ENCODE data around the gene SRP19.
"Not testable (repeated sequence)": the region's sequence is repeated elsewhere in the genome, so short reads cannot be mapped to it uniquely, and the experiment has no call there.

Gene SRP19

DNA sequence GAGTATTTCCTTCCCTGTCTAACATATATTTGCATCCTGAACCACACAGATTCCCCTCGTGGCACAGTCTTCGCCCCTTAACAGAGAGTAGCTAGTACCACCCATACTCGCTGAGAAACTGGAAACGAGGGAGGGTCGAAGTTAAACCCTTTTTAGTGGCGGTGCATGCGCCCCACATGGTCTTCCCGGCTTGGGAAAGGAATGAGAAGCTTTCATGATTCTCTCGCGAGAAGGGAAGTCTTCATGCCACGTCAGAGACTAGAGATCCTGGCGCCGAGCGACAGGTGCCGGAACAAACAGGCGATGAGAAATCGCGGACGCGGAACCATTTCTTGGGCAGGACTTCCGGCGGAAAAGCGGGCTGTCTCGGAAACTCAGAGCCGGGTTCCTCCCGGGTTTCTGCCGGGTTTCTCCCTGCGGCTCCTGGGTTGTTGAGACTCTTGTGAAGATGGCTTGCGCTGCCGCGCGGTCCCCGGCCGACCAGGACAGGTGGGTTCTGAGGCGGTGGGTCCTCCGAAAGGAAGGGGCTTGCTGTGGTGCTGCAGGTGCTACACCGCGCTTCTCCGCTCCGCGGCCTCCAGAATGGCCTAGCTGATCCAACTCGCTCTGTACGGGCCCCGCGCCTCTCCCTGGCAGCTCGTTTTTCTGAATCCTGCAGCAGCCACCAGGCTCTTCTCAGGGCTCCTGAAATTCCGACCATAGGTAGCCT, at the start of gene SRP19:
SRP19 (plus strand) TSS at position 359 of the 709 bp plus-strand sequence; CDS start at position 449, 90 bp downstream.
- DNase-seq (ENCODE audit: low read depth): peak; percentile 82

DNA sequence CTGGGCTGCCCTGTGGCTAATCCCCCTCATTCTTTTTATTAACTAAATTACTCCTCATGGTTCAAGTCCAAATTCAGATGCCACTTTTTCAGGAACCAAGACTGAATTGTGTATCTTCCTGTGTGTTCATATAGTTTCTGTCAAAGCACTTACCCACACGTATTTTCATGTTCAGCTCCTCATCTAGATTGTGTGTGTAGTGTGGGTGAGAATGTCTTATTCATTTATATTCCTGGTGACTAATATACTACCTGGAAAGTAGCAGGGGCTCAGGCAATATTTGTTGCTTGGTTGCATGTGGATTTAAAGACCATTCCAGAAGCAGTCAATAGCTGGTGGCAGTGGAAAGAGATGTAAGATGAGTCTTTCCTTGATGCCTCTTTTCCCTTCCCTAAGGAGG, 48.5 kb upstream of the SRP19 start:
- DNase-seq (ENCODE audit: low read depth): no peak

DNA sequence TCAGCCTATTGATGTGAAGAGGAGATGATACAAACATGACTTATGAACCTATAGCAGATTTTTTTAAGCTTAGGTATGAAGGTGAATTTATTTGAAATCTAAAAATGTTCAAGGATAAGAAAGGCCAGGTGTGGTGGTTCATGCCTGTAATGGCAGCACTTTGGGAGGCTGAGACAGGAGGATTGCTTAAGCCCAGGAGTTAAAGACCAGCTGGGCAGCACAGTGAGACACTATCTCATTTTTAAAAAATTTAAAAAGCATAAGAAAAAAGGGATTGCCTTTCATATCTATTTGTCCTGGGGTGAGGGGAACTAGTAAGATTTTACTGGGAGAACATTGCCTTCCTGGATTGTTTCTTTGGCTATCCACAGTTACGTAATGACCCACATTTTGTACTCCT, 40.8 kb upstream of the SRP19 start:
- no peak for DNase-seq (ENCODE audit: low read depth)

DNA sequence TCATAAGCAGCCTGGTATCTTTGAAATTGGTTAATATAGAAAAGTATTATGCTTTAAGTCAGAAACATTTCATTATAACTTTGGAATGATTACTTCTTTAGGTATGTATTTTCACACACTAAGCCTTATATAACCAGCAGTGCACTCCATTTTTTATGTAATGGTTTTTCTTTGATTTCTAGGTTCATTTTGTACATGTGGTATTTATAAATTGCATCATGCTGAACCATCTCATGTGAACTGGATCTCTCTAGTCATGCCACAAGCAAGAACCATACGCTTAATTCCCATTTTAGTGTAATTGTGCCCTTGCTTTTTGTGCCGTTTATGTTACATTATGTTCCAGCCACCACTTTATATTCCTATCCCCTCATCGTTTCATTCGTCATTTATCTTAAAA, 38.6 kb upstream of the SRP19 start:
- no peak for DNase-seq (ENCODE audit: low read depth)

DNA sequence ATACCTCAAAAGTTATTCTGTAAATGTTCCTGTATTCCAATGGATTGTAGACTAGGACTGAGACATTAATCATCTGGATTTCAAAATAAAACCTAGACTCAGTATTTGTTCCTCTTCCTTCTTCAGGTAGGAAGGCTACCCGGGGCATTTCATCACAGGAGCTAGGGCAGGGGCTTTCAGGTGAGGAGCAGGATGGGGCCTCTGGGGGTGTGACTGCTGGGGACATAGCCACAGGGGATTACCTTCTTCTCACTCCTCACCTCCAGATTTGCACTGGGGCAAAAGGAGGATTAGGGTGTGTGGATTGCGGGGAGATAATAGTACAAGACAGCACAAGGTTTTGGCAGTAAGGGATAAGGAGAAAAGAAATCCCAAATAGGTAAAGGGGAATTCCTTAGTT, 37.9 kb upstream of the SRP19 start:
- no peak for DNase-seq (ENCODE audit: low read depth)

DNA sequence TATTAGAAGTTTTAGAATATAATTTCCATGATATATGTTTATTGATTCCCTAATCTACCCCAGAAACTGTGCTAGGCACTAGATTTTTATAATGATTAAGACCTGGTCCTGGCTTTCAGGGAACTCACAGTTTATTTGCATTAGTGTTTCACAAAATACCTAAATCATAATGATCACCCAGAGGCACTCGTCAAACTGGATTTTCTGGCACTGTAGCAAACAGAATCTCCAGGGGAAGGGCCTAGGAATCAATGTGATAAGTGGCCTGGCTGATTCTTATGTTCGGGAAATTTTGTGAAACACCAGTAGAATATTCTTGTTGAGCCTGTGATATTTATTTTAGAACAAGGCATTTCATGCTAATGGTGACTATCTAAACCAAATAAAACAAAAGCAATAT, 37.4 kb upstream of the SRP19 start:
- no peak for DNase-seq (ENCODE audit: low read depth)

DNA sequence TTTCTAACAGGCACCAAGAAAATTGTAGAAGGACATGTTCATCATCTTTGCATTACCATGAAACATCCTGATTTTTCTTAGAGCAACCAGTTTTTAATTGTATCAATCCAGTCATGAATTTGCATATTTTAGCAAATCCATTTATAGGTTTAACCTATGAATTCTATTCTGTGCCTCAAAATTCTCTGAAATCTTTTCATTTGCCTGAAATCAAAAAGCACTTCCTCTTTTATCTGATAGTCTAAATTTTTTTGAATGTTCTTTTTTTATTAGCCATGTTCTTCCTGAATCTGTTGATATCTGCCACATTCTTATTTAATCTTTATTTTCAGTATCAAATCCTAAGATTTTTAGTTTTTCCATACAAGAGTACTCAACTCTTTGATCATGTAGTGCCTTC, 36.9 kb upstream of the SRP19 start:
- DNase-seq (ENCODE audit: low read depth): no peak

DNA sequence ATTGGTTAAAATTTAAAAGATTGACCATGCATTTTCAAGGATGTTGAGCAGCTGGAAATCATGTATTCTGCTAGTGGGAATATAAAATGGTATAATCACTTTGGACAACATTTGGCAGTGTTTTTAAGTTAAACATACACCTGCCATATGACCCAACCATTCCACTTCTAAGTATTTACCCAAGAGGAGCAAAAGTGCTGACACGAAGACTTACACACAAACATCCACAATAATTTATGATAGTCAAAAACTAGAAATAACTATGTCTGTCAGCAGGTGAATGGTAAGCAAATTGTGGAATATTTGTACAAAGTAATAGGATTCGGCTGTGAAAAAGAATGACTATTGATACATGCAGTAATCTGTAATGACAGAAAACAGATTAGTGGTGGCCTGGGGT, 30.7 kb upstream of the SRP19 start:
- no peak for DNase-seq (ENCODE audit: low read depth)

DNA sequence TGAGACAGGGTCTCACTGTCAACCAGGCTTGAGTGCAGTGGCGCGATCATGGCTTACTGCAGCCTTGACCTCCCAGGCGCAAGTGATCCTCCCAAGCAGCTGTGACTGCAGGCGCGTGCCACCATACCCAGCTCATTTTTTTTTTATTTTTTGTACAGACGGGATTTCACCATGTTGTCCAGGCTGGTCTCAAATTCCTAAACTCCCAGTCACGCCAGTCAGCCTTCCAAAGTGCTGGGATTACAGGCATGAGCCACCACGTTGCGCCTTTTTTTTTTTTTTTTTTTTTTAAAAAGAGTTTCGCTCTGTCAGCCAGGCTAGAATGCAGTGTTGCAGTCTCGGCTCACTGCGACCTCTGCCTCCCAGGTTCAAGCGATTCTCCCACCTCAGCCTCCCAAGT, 27.1 kb upstream of the SRP19 start:
- DNase-seq (ENCODE audit: low read depth): no peak

DNA sequence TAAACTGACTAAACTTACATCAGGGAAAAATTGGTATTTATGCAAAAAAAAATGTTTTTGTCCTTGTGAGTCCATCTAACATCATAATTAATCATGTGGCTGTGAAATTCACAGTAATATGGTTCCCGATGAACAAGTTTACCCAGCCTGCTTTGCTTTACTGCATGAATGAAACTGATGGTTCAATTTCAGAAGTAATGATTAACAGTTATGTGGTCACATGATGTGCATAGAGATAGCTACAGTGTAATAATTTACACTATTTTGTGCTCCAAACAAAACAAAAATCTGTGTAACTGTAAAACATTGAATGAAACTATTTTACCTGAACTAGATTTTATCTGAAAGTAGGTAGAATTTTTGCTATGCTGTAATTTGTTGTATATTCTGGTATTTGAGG, 16.6 kb upstream of the SRP19 start:
- DNase-seq (ENCODE audit: low read depth): no peak

DNA sequence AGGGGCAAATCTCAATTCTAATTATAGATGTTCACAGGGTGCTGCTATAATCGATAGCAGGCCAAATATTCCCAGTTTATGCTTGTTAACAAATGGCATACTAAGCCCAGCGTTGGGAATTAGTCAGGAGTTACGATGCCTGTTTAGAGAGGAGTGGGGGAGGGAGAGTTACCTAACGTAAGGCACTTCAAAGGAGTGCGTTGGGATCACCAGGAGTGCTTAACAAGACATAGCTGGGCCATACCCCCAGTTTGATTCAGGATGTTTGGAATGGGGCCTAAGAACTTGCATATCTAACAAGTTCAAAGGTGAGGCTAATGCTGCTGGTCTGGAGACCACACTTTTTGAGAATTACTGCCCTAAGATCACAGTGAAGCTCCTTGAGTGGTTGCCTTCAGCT, 14.5 kb upstream of the SRP19 start:
- no peak for DNase-seq (ENCODE audit: low read depth)

DNA sequence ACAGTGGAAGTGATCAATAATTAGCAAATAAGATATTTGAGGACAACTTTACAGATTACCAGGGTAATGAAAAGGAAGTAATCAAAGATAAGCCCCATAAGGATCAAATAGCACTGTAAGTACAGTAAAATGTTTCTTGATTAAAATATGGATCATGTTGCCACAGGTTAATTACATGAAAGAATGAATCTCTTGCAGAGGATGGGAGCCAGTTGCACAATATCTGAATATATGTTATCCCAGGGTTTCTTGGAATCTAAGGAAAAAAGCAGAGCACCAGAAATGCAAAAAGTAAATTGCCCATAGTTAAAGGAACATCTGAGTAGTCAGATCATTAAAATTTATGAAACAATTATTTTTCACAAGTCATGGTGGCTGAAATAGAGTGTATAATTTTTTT, 13.8 kb upstream of the SRP19 start:
- no peak for DNase-seq (ENCODE audit: low read depth)

DNA sequence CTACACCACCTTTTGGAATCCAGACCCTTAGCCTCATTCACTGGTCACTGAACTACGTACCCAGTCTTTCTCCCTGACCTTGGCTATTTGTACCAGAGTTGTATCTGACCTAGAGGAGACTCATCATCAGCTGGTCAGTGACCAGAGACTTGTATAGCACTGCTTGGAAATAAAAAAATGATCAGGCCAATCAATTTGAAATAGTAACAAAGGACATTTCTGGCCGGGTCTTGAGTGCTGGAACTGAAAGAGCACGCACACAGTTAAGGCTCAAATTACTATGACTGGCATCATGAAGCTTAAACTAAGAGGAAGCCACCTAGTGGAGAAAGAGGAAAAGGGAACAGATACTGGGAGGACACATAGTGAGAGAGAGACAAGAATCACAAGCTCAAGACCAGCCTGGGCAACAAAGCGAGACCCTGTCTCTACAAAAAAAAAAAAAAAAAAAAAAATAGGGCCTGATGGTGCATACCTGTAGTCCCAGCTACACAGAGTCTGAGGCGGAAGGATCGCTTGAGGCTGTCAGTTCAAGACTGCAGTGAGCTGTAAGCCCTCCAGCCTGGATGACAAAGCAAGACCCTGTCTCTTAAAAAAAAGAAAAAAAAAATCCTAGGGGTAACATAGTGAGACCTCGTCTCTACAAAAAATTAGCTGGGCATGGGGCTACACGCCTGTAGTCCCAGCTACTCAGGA, 12.8 kb upstream of the SRP19 start:
- no peak for DNase-seq (ENCODE audit: low read depth)

DNA sequence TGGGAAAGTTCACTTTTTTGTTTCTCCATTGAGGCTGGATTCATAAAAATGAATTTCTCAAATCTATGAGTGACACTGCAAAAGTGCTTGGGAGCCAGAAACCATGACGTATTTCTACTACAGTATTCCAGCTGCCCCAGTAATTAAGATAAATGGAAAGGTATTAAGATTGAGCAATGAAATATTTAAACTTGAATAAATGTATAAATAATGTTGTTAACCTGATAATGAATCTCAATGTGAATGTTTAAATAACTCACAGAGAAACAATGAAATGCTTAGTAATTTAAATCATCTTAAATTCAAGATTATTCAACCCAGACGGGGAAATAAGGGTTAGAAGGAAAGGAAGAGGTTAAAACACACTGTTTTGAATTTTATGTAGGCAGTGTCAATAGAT, 11.2 kb upstream of the SRP19 start:
- no peak for DNase-seq (ENCODE audit: low read depth)

DNA sequence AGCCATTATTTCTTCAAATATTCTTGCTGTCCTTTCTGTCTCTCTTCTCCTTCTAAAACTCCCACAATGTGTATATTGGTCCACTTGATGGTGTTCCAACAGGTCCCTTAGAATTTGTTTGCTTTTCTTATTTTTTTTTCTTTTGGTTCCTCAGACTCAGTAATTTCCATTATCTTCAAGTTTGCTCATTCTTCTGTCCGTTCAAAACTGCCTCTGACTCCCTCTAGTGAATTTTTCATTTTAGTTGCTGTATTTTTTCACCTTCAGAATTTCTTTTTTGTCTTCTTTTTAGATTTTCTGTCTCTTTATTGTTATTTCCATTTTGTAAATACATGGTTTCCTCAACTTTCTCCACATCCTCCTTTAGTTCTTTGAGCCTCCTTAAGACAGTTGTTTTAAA, 6.4 kb upstream of the SRP19 start:
- no peak for DNase-seq (ENCODE audit: low read depth)

DNA sequence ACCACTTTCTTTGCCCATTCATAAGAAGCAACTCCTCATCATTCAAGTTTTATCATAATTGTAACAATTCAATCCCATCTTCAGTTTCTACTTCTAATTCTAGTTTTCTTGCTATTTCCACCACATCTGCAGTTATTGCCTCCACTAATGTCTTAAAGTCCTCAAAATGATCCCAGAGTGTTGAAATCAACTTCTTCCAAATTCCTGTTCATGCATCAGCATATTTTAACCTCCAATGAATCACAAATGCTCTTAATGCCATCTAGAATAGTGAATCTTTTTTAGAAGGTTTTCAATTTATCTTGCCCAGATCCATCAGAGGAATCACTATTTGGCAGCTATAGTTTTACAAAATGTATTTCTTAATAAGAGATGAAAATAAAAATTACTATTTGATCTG, 3.2 kb upstream of the SRP19 start:
- DNase-seq (ENCODE audit: low read depth): no peak

DNA sequence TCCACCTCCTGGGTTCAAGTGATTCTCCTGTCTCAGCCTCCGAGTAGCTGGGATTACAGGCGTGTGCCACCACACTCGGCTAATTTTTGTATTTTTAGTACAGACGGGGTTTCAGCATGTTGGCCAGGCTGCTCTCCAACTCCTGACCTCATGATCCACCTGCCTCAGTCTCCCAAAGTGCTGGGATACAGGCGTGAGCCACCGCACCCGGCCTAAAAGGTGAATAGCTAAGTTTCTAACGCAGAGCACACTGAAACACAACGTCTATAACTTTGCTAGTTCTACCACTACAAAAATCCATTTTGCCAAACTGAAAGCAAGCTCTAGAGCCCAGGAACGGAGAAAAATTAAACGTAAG, 537 bp upstream of the SRP19 start:
- DNase-seq (ENCODE audit: low read depth): not testable (repeated sequence)

DNA sequence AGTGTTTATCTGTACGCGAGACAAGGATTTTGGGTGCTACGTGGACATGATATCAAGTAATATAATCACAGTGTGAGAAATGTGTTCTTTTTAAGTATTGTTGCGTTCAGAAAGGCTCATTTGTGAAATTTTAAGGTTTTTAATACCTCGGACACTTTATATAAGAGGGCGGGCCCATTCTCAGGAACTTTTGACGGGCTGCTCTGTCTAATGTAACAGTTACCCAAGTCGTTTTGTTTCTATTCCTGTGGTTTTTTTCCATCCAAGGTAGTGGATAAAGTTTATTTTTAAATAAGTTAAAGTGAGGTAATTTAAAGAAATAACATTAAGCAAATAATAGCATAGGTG, 525 bp downstream of the SRP19 start:
- no peak for DNase-seq (ENCODE audit: low read depth)

DNA sequence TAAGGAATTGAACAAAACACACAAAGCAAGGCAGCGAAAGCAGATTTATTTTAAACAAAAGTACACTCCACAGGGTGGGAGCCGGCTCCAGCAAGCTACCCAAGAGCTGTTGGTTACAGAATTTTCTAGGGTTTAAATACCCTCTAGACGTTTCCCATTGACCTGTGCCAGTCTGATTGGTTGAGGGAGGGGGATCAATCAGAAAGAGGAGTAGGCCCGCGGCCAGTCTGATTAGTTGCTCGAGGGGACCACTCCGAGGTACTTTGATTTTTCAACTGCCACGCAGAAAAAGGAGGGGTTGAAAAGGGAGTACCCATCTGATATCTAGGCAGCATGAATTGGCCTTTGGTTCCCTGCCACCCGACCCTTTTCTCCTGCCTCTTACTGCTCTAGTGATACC, 998 bp downstream of the SRP19 start:
- DNase-seq (ENCODE audit: low read depth): no peak

DNA sequence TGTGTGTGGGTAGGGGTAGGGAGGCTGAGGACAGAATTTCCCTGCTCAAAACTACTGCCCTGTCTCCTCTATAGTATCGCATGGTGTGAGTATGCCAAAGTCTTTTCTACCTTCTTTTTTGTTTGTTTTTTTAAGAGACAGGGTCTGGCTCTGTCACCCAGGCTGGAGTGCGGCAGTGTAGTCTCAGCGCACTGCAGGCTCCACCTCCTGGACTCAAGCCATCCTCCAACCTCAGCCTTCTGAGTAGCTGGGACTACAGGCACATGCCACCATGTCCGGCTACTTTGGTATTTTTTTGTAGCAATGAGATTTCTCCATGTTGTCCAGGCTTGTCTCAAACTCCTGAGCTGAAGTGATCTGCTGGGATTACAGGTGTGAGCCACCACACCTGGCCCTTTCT, 2.5 kb downstream of the SRP19 start:
- DNase-seq (ENCODE audit: low read depth): no peak

DNA sequence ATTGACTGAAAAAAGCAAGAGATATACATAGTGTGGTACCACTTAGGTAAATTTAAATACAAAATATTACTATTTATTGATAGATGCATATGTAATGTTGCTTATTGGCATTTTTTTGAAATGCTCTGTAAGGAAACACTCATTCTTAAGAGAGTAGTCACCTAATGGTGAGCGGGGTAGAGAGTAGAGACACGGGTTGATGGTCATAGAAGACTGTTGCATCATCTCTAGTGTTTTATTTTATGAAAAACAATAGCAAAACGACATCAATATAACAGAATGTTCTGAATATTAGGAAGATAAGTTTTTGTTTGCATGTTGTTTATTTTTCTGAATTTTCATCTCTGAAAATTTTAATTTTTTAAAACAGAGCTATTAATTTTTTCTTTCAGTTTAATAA, 4.0 kb downstream of the SRP19 start:
- DNase-seq (ENCODE audit: low read depth): no peak

DNA sequence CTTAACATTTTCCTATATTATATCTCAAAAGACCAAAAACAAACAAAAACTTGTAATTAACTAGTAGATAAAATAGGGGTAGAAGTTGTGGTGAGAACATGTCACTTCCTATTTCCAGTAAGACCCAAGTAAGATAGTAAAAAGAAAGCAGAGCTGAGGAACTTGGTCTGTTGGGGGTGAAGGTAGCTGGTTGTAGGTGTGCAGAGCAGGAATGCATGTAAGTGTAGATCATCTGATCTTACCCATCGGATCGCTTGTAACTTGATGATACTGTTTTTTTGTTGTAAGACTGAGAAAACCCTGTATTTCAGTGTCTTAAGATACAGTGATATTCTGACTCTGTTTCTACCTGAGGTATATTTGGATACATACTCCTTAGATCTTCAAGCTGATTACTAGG, 5.7 kb downstream of the SRP19 start:
- no peak for DNase-seq (ENCODE audit: low read depth)

DNA sequence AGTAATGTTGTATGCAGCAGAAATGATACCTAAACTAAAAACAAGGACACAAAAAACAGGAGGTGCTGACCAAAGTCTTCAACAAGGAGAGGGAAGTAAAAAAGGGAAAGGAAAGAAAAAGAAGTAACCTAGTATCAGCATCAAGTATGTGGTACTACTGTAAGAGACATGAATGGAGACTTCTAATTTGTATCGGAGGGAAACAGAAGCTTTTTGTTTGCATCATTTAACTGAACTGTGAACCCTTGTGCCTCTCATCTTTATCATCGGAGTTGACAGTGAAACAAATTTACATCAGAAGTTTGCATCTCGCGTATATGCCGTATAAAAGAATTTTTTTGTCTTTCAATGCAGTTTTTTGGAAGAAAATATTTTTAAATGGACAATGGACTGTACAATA, 6.3 kb downstream of the SRP19 start:
- DNase-seq (ENCODE audit: low read depth): no peak

DNA sequence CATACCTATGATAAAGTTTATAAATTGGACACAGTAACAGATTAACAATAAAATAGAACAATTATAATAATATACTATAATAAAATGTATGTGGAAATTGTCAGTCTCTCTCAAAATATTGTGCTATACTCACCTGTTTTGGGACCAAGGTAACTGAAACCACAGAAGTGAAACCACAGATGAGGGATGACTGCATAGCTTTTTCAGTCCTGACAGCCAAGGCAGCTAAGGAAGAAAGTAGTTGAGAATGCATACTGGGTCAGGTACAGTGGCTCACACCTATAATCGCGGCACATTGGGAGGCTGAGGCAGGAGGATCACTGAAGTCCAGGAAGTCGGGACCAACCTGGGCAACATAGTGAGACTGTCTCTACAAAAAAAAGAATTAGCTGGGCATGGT, 8.9 kb downstream of the SRP19 start:
- DNase-seq (ENCODE audit: low read depth): no peak

Data from stimulated activated CD8-positive, alpha-beta memory T cell treated with anti-CD3 and anti-CD28 coated beads, Interleukin-4, amount 100 ng/mL, for 24 hours (primary cell).